Loucy (cell line): ENCODE data around the gene NARS2.

Experiments used
- H2AFZ ChIP-seq: fragments of 200-600 bp; sonication (generic); 2 replicates; pipeline ENCODE4 v1.6.0; 2016; ENCODE audit warnings: antibody characterized with exemption, mild to moderate bottlenecking, low read length, moderate library complexity
- H3F3A ChIP-seq: fragments of 200-600 bp; 2 replicates; pipeline ENCODE4 v1.6.0; 2016; ENCODE audit warnings: antibody characterized with exemption, low read depth, mild to moderate bottlenecking
- H3K27me3 ChIP-seq: fragments of 200-600 bp; sonication (generic); 2 replicates; pipeline ENCODE4 v1.6.1; 2014; ENCODE audit warnings: low read length, mild to moderate bottlenecking; ENCODE audit not compliant: insufficient read depth, poor library complexity, severe bottlenecking
- H3K36me3 ChIP-seq: fragments of 200-600 bp; sonication (generic); 2 replicates; pipeline ENCODE4 v1.6.1; 2016; ENCODE audit warnings: low read length; ENCODE audit not compliant: insufficient read depth
- H3K4me1 ChIP-seq: fragments of 200-600 bp; sonication (generic); 2 replicates; pipeline ENCODE4 v1.5.1; 2014; ENCODE audit warnings: low read length, mild to moderate bottlenecking; ENCODE audit not compliant: insufficient read depth, poor library complexity, severe bottlenecking
- H3K4me2 ChIP-seq: fragments of 200-600 bp; sonication (generic); 2 replicates; pipeline ENCODE4 v1.6.0; 2014; ENCODE audit warnings: antibody characterized with exemption, low read length, low read depth, mild to moderate bottlenecking; ENCODE audit not compliant: poor library complexity, severe bottlenecking
- H3K4me3 ChIP-seq: fragments of 200-600 bp; sonication (generic); 2 replicates; pipeline ENCODE4 v1.5.1; 2014; ENCODE audit warnings: low read length, mild to moderate bottlenecking, mixed read lengths; ENCODE audit not compliant: poor library complexity, severe bottlenecking
- H3K79me2 ChIP-seq: fragments of 200-600 bp; sonication (generic); 2 replicates; pipeline ENCODE4 v1.6.1; 2014; ENCODE audit warnings: low read length; ENCODE audit not compliant: insufficient read depth
- H3K9ac ChIP-seq: fragments of 200-600 bp; sonication (generic); 2 replicates; pipeline ENCODE4 v1.6.0; 2014; ENCODE audit warnings: mild to moderate bottlenecking, low read depth, low read length, moderate library complexity; ENCODE audit not compliant: poor library complexity, severe bottlenecking
- H3K9me2 ChIP-seq: fragments of 200-600 bp; sonication (generic); replicated peaks from 2 replicates; pipeline ENCODE4 v1.6.1; 2016; ENCODE audit warnings: low read depth, low read length, mixed read lengths
- H3K9me3 ChIP-seq: fragments of 200-600 bp; sonication (generic); 2 replicates; pipeline ENCODE4 v1.6.1; 2014; ENCODE audit warnings: mild to moderate bottlenecking, antibody characterized with exemption, low read length, low read depth; ENCODE audit not compliant: insufficient read depth
- H4K20me1 ChIP-seq: fragments of 200-600 bp; sonication (generic); 2 replicates; pipeline ENCODE4 v1.6.0; 2014; ENCODE audit warnings: antibody characterized with exemption, low read length, mild to moderate bottlenecking; ENCODE audit not compliant: insufficient read depth, poor library complexity, severe bottlenecking
- CTCF ChIP-seq: fragments of 200-600 bp; sonication (generic); conservative IDR thresholded peaks from 2 replicates; pipeline ENCODE4 v1.5.1; 2014; ENCODE audit warnings: mild to moderate bottlenecking, antibody characterized with exemption, low read length
- EZH2phosphoT487 ChIP-seq: fragments of 200-600 bp; IDR thresholded peaks from 2 replicates; pipeline ENCODE4 v1.6.1; 2018; ENCODE audit warnings: antibody characterized with exemption, mild to moderate bottlenecking, moderate library complexity, borderline replicate concordance

Gene NARS2

GRCh38 chr11:78425399-78426070 is 149.1 kb downstream of the NARS2 start:
- Histone ChIP-seq H3K9me3 (no peaks in the 10 kb centered on the region), H3K4me3 (no peak overlapping the region), H3K4me1 (peaks cover 34% of the 10 kb centered on the region), H3K4me2 (no peak overlapping the region), H2AFZ (no peak overlapping the region), H3K27me3 (no peaks in the 10 kb centered on the region), H3F3A (no peaks in the 10 kb centered on the region), H3K79me2 (no peaks in the 10 kb centered on the region), H4K20me1 (no peaks in the 10 kb centered on the region), H3K9ac (no peak overlapping the region), H3K36me3 (no peaks in the 10 kb centered on the region), H3K9me2 (no peaks in the 10 kb centered on the region)
- TF ChIP-seq CTCF = no peak
- no peak for TF ChIP-seq EZH2phosphoT487

- peaks cover 31% of the 10 kb centered on the region for H3K4me1 ChIP-seq
- H4K20me1 ChIP-seq = no peaks in the 10 kb centered on the region
- no peaks in the 10 kb centered on the region for H3K79me2 ChIP-seq
- no peak overlapping the region for H2AFZ ChIP-seq
- TF ChIP-seq EZH2phosphoT487 (no peak), CTCF (no peak)
- H3K36me3 ChIP-seq = no peaks in the 10 kb centered on the region
- H3K9me3 ChIP-seq = no peaks in the 10 kb centered on the region
- H3K9me2 ChIP-seq = no peaks in the 10 kb centered on the region
- H3K4me2 ChIP-seq = no peak overlapping the region
- no peaks in the 10 kb centered on the region for H3F3A ChIP-seq
- no peak overlapping the region for H3K4me3 ChIP-seq
- H3K9ac ChIP-seq = no peak overlapping the region
- no peaks in the 10 kb centered on the region for H3K27me3 ChIP-seq
These were observed 150.1 kb downstream of the NARS2 start for GRCh38 chr11:78424334-78425270.

GRCh38 chr11:78423241-78423640 is 151.4 kb downstream of the NARS2 start:
- H3K9me2 ChIP-seq = no peaks in the 10 kb centered on the region
- H4K20me1 ChIP-seq = no peaks in the 10 kb centered on the region
- no peak overlapping the region for H2AFZ ChIP-seq
- no peak overlapping the region for H3K4me2 ChIP-seq
- no peak overlapping the region for H3K9ac ChIP-seq
- TF ChIP-seq EZH2phosphoT487 (no peak), CTCF (no peak)
- peaks cover 24% of the 10 kb centered on the region for H3K4me1 ChIP-seq
- no peaks in the 10 kb centered on the region for H3K9me3 ChIP-seq
- H3K36me3 ChIP-seq = no peaks in the 10 kb centered on the region
- no peaks in the 10 kb centered on the region for H3F3A ChIP-seq
- H3K4me3 ChIP-seq = no peak overlapping the region
- H3K79me2 ChIP-seq = no peaks in the 10 kb centered on the region
- no peaks in the 10 kb centered on the region for H3K27me3 ChIP-seq
